Caki2 (cell line): ENCODE results near the gene ATP6V0A4. TPM values are rescaled to one million over a fixed set of nuclear protein-coding genes. Genes with fewer than 3 reads are reported as not detected.

Source experiments
- DNase-seq: peaks from one replicate; pipeline ENCODE4 v3.0.0-alpha.2; 2015; ENCODE audit warnings: low read depth
- in situ Hi-C: cut with HindIII; loops from 2 replicates; pipeline ENCODE4 v1.10.0; 2016; ENCODE audit warnings: low sequenced_read_pairs, low pct_unique_long_range_greater_than_20kb, mixed read lengths
- total RNA-seq: library from RNA; depleted of rRNA; stranded (reverse); fragments of >200 nt; shearing (Covaris generic); gene quantifications from 2 replicates; pipeline ENCODE4 v1.2.3, GENCODE V29; 2014; ENCODE audit warnings: low replicate concordance

ATP6V0A4 gene
- total RNA-seq, 1 experiment from 2014 or later, result 1.4 TPM

DNA sequence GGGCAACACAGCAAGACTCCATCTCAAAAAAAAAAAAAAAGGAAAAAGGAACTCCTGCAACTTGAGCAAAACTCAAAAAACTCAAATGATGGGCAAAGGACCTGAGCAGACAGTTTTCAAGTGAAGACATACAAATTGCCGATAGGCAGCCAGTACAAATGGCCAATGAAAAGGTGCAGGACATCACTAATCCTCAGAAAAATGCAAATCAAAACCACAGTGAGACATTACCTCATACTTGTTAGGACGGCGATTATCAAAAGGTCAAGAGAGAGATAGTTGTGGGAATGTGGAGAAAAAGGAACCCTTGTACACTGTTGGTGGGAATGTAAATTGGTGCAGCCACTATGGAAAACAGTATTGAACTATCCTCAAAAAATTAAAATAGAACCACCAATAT is 113.7 kb downstream of the ATP6V0A4 start:
- in situ Hi-C loops, result no loop called here
- peak; percentile 34 for DNase-seq

- in situ Hi-C loops, result no loop called here
- DNase-seq, result no peak
These were observed 118.2 kb downstream of the ATP6V0A4 start for GRCh38 chr7:138679793-138680192.

GRCh38 chr7:138670594-138670993 is 127.4 kb downstream of the ATP6V0A4 start:
- in situ Hi-C loops, result no loop called here
- no peak for DNase-seq

GRCh38 chr7:138669364-138669763 is 128.6 kb downstream of the ATP6V0A4 start:
- no peak for DNase-seq
- in situ Hi-C loops, result no loop called here

DNA sequence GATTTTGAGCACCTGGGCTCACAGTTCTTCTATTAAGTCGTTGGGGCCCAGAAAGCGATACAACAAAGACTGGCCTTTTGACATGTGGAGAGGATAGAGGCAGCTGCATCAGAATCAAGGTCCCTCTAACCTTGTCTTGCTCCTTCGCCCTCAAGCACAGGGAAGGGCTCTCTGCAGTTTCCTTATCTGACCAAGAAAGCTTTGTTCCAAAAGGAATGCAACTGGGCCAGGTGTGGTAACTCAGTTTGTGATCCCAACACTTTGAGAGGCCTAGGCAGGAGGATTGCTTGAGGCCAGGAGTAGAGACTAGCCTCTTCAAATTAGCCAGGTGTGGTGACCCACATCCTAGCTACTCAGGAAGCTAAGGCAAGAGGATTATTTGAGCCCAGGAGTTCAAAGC is 129.1 kb downstream of the ATP6V0A4 start:
- no peak for DNase-seq
- in situ Hi-C loops, result no loop called here

DNA sequence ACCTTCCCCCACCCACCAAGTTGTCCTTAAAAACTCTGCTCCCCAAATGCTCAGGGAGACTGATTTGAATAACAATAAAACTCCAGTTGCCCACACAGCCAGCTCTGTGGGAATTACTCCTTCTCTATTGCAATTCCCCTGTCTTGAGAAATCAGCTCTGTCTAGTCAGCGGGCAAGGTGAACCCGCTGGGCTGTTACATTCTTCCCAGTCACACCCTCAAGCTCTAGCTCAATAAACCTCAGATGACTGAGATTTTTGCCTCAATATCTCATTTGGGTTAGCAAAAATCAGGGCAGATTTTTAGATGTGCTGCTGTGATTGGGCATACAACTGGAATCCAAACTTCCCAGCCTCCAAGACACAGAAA is 129.8 kb downstream of the ATP6V0A4 start:
- DNase-seq, result no peak
- in situ Hi-C loops, result no loop called here

- DNase-seq, result no peak
- in situ Hi-C loops, result no loop called here
These were observed 130.3 kb downstream of the ATP6V0A4 start for GRCh38 chr7:138667535-138668228.

DNA sequence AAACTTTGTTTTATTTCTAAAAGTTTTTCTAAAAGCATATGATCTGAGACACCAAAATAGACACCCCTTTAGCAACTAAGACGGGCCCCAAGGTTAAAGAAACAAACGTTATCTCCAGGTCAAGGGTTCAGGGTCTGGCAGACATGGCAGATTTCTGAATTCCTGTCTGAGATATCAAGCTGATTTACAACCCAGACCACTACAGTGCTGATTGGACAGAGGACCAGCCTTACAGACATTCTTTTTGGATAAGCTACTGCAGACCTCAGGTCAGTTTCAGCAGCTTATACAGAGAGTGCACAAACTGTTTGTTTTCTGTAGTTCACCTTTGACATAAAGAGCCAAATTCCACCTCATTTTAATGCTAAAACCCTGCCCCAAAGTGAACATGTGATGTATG is 131.6 kb downstream of the ATP6V0A4 start:
- DNase-seq, result no peak
- in situ Hi-C loops, result no loop called here

GRCh38 chr7:138665669-138666140 is 132.3 kb downstream of the ATP6V0A4 start:
- no peak for DNase-seq
- in situ Hi-C loops, result no loop called here

DNA sequence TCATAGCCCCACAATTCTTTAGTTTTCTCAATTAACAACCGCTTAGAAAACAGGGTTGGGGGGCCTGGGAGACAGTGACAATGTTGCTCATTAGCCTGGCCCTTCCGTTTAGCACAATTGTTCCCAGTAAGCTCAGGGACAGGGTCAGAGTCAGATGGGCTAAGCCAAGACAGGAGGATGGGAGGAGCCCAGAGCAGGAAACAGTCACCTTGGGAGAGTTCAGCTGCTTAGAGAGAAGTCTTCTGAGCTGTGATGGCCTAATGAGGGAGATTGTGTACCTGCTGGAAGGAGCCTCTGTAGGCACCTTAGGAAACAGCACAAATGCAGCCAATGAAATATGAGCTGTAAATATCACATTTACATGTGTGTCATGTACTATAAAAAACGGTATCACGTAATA is 132.7 kb downstream of the ATP6V0A4 start:
- in situ Hi-C loops, result no loop called here
- DNase-seq, result no peak

GRCh38 chr7:138663725-138664710 is 134.0 kb downstream of the ATP6V0A4 start:
- in situ Hi-C loops, result no loop called here
- no peak for DNase-seq

DNA sequence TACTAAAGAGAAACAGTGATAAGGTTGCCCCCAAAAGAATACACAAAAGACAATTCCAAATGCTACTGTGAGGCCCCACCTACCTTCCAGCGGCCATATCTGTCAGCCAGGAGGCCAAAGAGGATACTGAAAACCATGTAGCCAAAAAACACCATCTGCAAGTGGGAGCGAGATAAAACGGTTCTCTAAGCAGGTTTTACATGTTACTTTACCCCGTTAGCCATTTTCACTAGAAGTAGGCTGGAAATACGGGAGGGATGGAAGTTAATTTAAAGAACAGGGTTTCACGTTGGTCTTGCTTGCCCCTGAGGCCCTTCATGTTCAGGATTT is 135.0 kb downstream of the ATP6V0A4 start:
- no peak for DNase-seq
- in situ Hi-C loops, result no loop called here

DNA sequence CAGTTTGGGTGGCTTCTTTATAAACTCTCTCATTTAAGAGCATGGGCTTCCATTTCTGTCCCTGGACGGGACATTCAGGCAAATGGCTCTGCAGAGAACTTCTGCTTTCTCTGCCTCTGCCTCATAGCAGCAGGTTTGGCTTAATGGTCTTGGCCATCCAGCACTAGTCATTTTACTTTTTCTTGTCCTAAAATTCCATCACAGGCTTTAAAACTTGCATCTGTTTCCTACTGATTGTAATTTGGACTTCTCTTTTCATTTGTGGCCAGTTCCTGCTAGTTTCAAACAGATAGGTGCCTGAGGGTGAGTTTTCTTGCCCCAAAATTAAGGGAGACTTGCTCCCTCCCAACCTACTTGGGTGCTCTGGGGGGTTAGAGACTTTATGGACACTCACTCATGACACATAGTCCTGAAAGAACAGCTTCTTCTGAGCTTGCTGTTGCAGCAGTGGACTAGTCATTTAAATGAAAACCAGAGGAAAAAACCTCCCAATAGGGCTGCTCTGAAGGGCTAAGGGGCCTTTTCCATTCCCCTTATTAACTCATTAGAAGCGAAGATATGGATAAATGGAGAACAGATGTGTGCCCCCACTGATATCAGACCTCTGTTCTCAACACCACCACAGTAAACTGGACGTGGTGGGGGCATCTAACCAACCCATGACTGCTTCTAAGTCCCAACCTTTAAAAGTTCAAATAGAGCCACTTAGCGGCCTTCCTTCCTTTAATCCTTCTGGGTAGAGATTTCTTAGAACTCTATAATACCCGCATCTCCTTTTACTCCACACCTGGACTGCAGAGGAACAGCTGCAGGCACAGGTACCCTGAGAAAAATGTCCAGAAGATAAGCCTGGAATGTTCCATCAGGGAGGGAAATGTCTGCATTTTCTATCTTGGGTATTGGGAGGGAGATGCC is 135.7 kb downstream of the ATP6V0A4 start:
- no peak for DNase-seq
- in situ Hi-C loops, result no loop called here

GRCh38 chr7:138661069-138661635 is 136.8 kb downstream of the ATP6V0A4 start:
- peak; percentile 29 for DNase-seq
- in situ Hi-C loops, result no loop called here

- no peak for DNase-seq
- in situ Hi-C loops, result no loop called here
These were observed 139.1 kb downstream of the ATP6V0A4 start for GRCh38 chr7:138658889-138659288.

DNA sequence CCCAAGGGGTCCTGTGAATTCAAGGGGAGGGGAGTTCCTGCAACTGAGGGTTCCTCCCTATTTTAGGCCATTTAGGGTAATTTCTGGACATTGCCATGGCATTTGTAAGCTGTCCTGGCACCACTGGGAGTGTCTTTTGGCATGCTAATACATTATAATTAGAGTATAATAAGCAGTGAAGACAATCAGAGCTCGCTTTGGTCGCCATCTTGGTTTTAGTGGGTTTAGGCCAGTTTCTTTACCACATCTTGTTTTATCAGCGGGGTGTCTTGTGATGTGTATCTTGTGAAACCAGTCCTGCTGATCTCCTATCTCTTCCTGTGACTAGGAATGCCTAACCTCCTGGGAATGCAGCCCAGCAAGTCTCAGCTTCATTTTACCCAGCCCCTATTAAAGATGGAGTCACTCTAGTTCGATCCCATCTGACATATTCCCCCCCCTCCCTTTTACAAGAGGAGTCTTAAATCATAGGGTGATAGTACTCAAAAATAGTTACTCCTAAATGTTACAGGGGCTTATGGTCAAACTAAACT is 140.1 kb downstream of the ATP6V0A4 start:
- no peak for DNase-seq
- in situ Hi-C loops, result no loop called here

- DNase-seq, result no peak
- in situ Hi-C loops, result no loop called here
These were observed 141.0 kb downstream of the ATP6V0A4 start for GRCh38 chr7:138656952-138657351.
